HepG2 (cell line): ENCODE measurements around the gene PRPF18. TPM values are rescaled to one million over a fixed set of nuclear protein-coding genes. Genes with fewer than 3 reads are reported as not detected.

Experiments
- ATAC-seq: fragments of 200-7000 bp; cut with Tn5 transposase; 3 replicates; pipeline ENCODE4 v1.9.1; 2020; ENCODE audit warnings: mild to moderate bottlenecking, moderate library complexity
- BruUV-seq: library from RNA; stranded (reverse); fragments of 400-500 nt; replicated peaks from 2 replicates; lab custom pipeline; 2021; lab: Mats Ljungman, UMichigan
- CTCF ChIA-PET: fragments of 300-600 bp; formaldehyde crosslinking; extraction: SDS; loops from one replicate; lab custom pipeline; 2021; ENCODE audit warnings: low total read pairs, inconsistent platforms, low intra/inter-chr PET ratio; lab: Yijun Ruan, JAX
- POLR2A ChIA-PET: fragments of 350-600 bp; sonication (Branson Sonifier 250); formaldehyde crosslinking; loops from one replicate; lab custom pipeline; 2020; ENCODE audit warnings: antibody characterized with exemption, inconsistent platforms; lab: Yijun Ruan, JAX
- DNase-seq: peaks from one replicate; pipeline ENCODE4 v3.0.0-alpha.2; 2015; ENCODE audit warnings: low spot score
- FAIRE-seq: peaks from 3 replicates; lab custom pipeline; 2011; peaks lifted over from hg19 to GRCh38; lab: Jason Lieb, UNC
- H2AFZ ChIP-seq: one replicate; pipeline ENCODE4 v1.6.1; 2011; ENCODE audit warnings: low read length, inconsistent platforms
- H3K27ac ChIP-seq: fragments of 300-600 bp; 3 replicates; pipeline ENCODE4 v1.8.0; 2011; ENCODE audit warnings: mixed run types, mild to moderate bottlenecking, mixed read lengths, low read length, inconsistent platforms; ENCODE audit not compliant: insufficient read depth; ENCODE audit errors: extremely low read length
- H3K27me3 ChIP-seq, 2 experiments: fragments of 200-600 bp in 1 of 2; 2 replicates in 1 of 2; 3 replicates in 1 of 2; pipeline versions ENCODE4 v1.6.0 to v1.8.0; 2011; ENCODE audit warnings: low read length in 2 of 2, mild to moderate bottlenecking in 2 of 2, moderate library complexity in 2 of 2, inconsistent platforms in 1 of 2; ENCODE audit not compliant: insufficient read depth in 2 of 2, control insufficient read depth in 1 of 2
- H3K36me3 ChIP-seq, 2 experiments: fragments of 200-600 bp in 1 of 2; replicated peaks in 1 of 2; 2 replicates in 1 of 2; 3 replicates in 1 of 2; pipeline versions ENCODE4 v1.5.1 to v1.8.0; 2011; ENCODE audit warnings: low read length in 2 of 2, inconsistent platforms in 1 of 2; ENCODE audit not compliant: insufficient read depth in 2 of 2, control insufficient read depth in 1 of 2
- H3K4me1 ChIP-seq: 2 replicates; pipeline ENCODE4 v1.5.1; 2012; ENCODE audit warnings: low read length, inconsistent platforms; ENCODE audit not compliant: insufficient read depth
- H3K4me2 ChIP-seq: 2 replicates; pipeline ENCODE4 v1.6.0; 2011; ENCODE audit warnings: low read depth, low read length, inconsistent platforms
- H3K4me3 ChIP-seq, 3 experiments: fragments of 200-600 bp in 1 of 3; sonication (generic), shearing (Covaris generic) in 1 of 3; replicated peaks in 1 of 3; 2 replicates each; pipeline ENCODE4 v1.5.1; 2011 to 2016; ENCODE audit warnings: low read length in 3 of 3, inconsistent platforms in 2 of 3, low read depth in 2 of 3, mild to moderate bottlenecking in 2 of 3, control low read depth in 1 of 3, mixed read lengths in 1 of 3; ENCODE audit not compliant: insufficient read depth in 1 of 3
- H3K79me2 ChIP-seq: one replicate; pipeline ENCODE4 v1.6.1; 2011; ENCODE audit warnings: low read length, inconsistent platforms; ENCODE audit not compliant: insufficient read depth
- H3K9ac ChIP-seq: 2 replicates; pipeline ENCODE4 v1.6.0; 2011; ENCODE audit warnings: mild to moderate bottlenecking, low read depth, low read length, inconsistent platforms; ENCODE audit not compliant: insufficient read depth
- H3K9me3 ChIP-seq: 2 replicates; pipeline ENCODE4 v1.5.1; 2012; ENCODE audit warnings: mild to moderate bottlenecking, low read length
- H4K20me1 ChIP-seq: 2 replicates; pipeline ENCODE4 v1.6.0; 2011; ENCODE audit warnings: inconsistent platforms, mild to moderate bottlenecking, low read length, moderate library complexity; ENCODE audit not compliant: insufficient read depth
- ATF7 ChIP-seq, 2 experiments: fragments of 450-650 bp in 1 of 2; sonication (generic) in 1 of 2; formaldehyde crosslinking in 1 of 2; IDR thresholded peaks; 2 replicates each; pipeline versions ENCODE4 v1.4.0 to v1.6.1; 2016 to 2020; ENCODE audit warnings: antibody characterized with exemption in 1 of 2, mild to moderate bottlenecking in 1 of 2, missing genetic modification reagents in 1 of 2
- ESRRA ChIP-seq: sonication (generic); formaldehyde crosslinking; IDR thresholded peaks from 2 replicates; pipeline ENCODE4 v1.5.1; 2020; ENCODE audit warnings: mild to moderate bottlenecking, low read depth, missing genetic modification reagents
- FOXP1 ChIP-seq, 2 experiments: fragments of 450-650 bp in 1 of 2; IDR thresholded peaks; 2 replicates each; pipeline ENCODE4 v1.6.1; 2017 to 2018; ENCODE audit warnings: antibody characterized with exemption in 1 of 2
- FOXP4 ChIP-seq: sonication (generic); formaldehyde crosslinking; IDR thresholded peaks from 2 replicates; pipeline ENCODE4 v1.4.0; 2020; ENCODE audit warnings: missing genetic modification reagents
- MAX ChIP-seq: IDR thresholded peaks from 2 replicates; pipeline ENCODE4 v1.6.1; 2012; ENCODE audit warnings: inconsistent platforms
- NCOA5 ChIP-seq: sonication (generic); formaldehyde crosslinking; IDR thresholded peaks from 2 replicates; pipeline ENCODE4 v1.4.0; 2020; ENCODE audit warnings: missing genetic modification reagents
- NR2F1 ChIP-seq, 2 experiments: fragments of 450-650 bp in 1 of 2; formaldehyde crosslinking in 1 of 2; IDR thresholded peaks; 2 replicates each; pipeline versions ENCODE4 v1.5.0 to v1.6.1; 2016 to 2020; ENCODE audit warnings: mild to moderate bottlenecking in 1 of 2, missing compliant biosample characterization in 1 of 2, missing genetic modification reagents in 1 of 2, moderate library complexity in 1 of 2
- PAF1 ChIP-seq: IDR thresholded peaks from 2 replicates; pipeline ENCODE4 v1.6.1; 2016; ENCODE audit warnings: missing genetic modification reagents, missing compliant biosample characterization
- PLRG1 ChIP-seq: fragments of 450-650 bp; conservative IDR thresholded peaks from 2 replicates; pipeline ENCODE4 v1.6.1; 2016
- RAD21 ChIP-seq: fragments of 450-650 bp; formaldehyde crosslinking; IDR thresholded peaks from 2 replicates; pipeline ENCODE4 v1.5.0; 2020; ENCODE audit warnings: mild to moderate bottlenecking
- RBM39 ChIP-seq: fragments of 200-400 bp; formaldehyde crosslinking; IDR thresholded peaks from one replicate; pipeline ENCODE4 v1.6.1; 2018; ENCODE audit warnings: antibody characterized with exemption, mild to moderate bottlenecking, low read depth, low read length; ENCODE audit not compliant: poor library complexity, severe bottlenecking
- RORA ChIP-seq: sonication (generic); formaldehyde crosslinking; IDR thresholded peaks from 2 replicates; pipeline ENCODE4 v1.5.0; 2020; ENCODE audit warnings: mild to moderate bottlenecking, missing genetic modification reagents, moderate library complexity
- SMAD3 ChIP-seq: sonication (generic); formaldehyde crosslinking; IDR thresholded peaks from 2 replicates; pipeline ENCODE4 v1.4.0; 2020; ENCODE audit warnings: missing genetic modification reagents
- TAF15 ChIP-seq: fragments of 200-400 bp; formaldehyde crosslinking; IDR thresholded peaks from one replicate; pipeline ENCODE4 v1.6.1; 2018; ENCODE audit warnings: mild to moderate bottlenecking, low read depth, low read length; ENCODE audit not compliant: poor library complexity, severe bottlenecking
- U2AF1 ChIP-seq: fragments of 200-400 bp; formaldehyde crosslinking; optimal IDR thresholded peaks from 2 replicates; pipeline ENCODE3; 2017; ENCODE audit warnings: mild to moderate bottlenecking, low read depth, low read length
- ZFP62 ChIP-seq: sonication (generic); formaldehyde crosslinking; IDR thresholded peaks from 2 replicates; pipeline ENCODE4 v1.4.0; 2020; ENCODE audit warnings: missing genetic modification reagents
- ZNF101 ChIP-seq: sonication (generic); formaldehyde crosslinking; IDR thresholded peaks from 2 replicates; pipeline ENCODE4 v1.4.0; 2020; ENCODE audit warnings: mild to moderate bottlenecking, low read depth, missing genetic modification reagents, borderline replicate concordance
- ZNF501 ChIP-seq: sonication (generic); formaldehyde crosslinking; IDR thresholded peaks from 2 replicates; pipeline ENCODE4 v1.5.1; 2020; ENCODE audit warnings: mild to moderate bottlenecking, moderate library complexity, missing genetic modification reagents
- ZNF503 ChIP-seq: sonication (generic); formaldehyde crosslinking; IDR thresholded peaks from 2 replicates; pipeline ENCODE4 v1.4.0; 2020; ENCODE audit warnings: missing genetic modification reagents
- ZNF788 ChIP-seq: sonication (generic); formaldehyde crosslinking; IDR thresholded peaks from 2 replicates; pipeline ENCODE4 v1.5.0; 2020; ENCODE audit warnings: mild to moderate bottlenecking, missing genetic modification reagents, borderline replicate concordance
- WGBS: methylation state at CpG from one replicate; pipeline ENCODE4 v1.1.6; 2017; ENCODE audit warnings: low lambda C conversion rate; 5-methylcytosine and 5-hydroxymethylcytosine counted together
- in situ Hi-C: cut with HindIII; loops from 2 replicates; pipeline ENCODE4 v1.10.0; 2017; ENCODE audit warnings: low pct_unique_long_range_greater_than_20kb; ENCODE audit not compliant: extremely low pct_ligation_motif_present
- intact Hi-C: fragments of 100-400 bp; cut with micrococcal nuclease; formaldehyde crosslinking; loops from one replicate; pipeline ENCODE4 v1.10.0; 2022; ENCODE audit not compliant: unreplicated experiment
- polyA plus RNA-seq, 8 experiments: library from polyadenylated mRNA; depleted of rRNA in 3 of 8; stranded (reverse) in 7 of 8; unstranded in 1 of 8; fragments of >200 nt; fragmentation: Illumina TruSeq in 4 of 8; extraction: Trizol in 4 of 8; gene quantifications; 2 replicates each; pipeline versions ENCODE4 v1.2.1 to v1.2.3, GENCODE V29; 2011 to 2016; ENCODE audit warnings: low read depth in 4 of 8, missing spikeins in 1 of 8, mixed read lengths in 1 of 8; ENCODE audit not compliant: insufficient read depth in 1 of 8
- total RNA-seq, 5 experiments: library from RNA; depleted of rRNA; stranded (reverse); fragments of >200 nt; fragmentation: Illumina TruSeq; extraction: Trizol; gene quantifications; 2 replicates each; pipeline ENCODE4 v1.2.3, GENCODE V29; 2016; ENCODE audit warnings: low read depth in 1 of 5

PRPF18 gene
- total and polyA plus RNA-seq, 2 of the 13 experiments (the other 11 are each of a cell fraction or from before 2014, with no cell fraction given) = 6.1 to 17.2 TPM

DNA sequence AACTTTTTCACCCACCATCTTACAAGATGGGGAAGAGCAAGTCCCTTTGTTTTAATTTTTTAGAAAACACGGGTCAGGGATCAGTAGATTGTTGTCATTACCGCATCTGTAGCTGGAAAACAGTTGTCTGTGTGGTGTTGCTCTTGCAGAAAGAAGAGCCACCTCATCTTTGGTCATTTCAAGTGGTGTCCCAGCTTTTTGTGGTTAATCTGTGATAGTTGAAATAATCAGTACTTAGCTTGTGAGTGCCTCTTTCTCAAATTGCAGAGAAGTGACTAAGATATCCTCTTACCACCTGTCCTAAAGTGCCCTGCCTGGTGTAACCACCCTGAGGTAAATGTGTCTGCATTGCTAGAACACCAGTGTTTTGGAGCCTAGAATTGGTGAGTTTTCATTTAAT is 5.5 kb downstream of the PRPF18 start:
- no peak overlapping the region for H3K27ac ChIP-seq
- in situ Hi-C loops = no loop called here
- FAIRE-seq = no peak
- H3K4me3 ChIP-seq = no peak overlapping the region
- peaks cover 0 to 16% of the 10 kb centered on the region in 2 experiments; a peak in 4 of 5 replicates for H3K36me3 ChIP-seq
- no peak for TF ChIP-seq ESRRA
- no peak for TF ChIP-seq FOXP4 (CRISPR knock-in tag)
- no peak for TF ChIP-seq ZNF501 (CRISPR knock-in tag)
- no peak for TF ChIP-seq TAF15
- TF ChIP-seq ZNF101 (CRISPR knock-in tag) = no peak
- TF ChIP-seq RORA (CRISPR knock-in tag) = no peak
- no peak for TF ChIP-seq ZNF788 (CRISPR knock-in tag)
- no peak for TF ChIP-seq NCOA5 (CRISPR knock-in tag)
- no peak for TF ChIP-seq SMAD3 (CRISPR knock-in tag)
- TF ChIP-seq U2AF1 = no peak
- no peak for TF ChIP-seq MAX
- no peak for TF ChIP-seq ZNF503 (CRISPR knock-in tag)
- no peak for TF ChIP-seq PAF1 (CRISPR knock-in tag)
- no peak for TF ChIP-seq ATF7 (IDR thresholded peaks at IDR 0.05)
- TF ChIP-seq ATF7 (CRISPR knock-in tag; IDR thresholded peaks at IDR 0.05) = no peak
- TF ChIP-seq NR2F1 (CRISPR knock-in tag; IDR thresholded peaks at IDR 0.05) = no peak
- TF ChIP-seq RAD21 = no peak
- no peak for TF ChIP-seq FOXP1 (IDR thresholded peaks at IDR 0.05)
- no peak for TF ChIP-seq FOXP1 (CRISPR knock-in tag; IDR thresholded peaks at IDR 0.05)
- no peak for TF ChIP-seq ZFP62 (CRISPR knock-in tag)
- no peak for TF ChIP-seq PLRG1
- TF ChIP-seq RBM39 = no peak
- no peaks in the 10 kb centered on the region for H4K20me1 ChIP-seq
- WGBS = 95% methylated on average over 2 of the region's 2 CpGs
- peaks cover 15% of the 10 kb centered on the region for H3K4me1 ChIP-seq
- ChIA-PET POLR2A (no interaction called here), CTCF (no interaction called here)
- no peak overlapping the region for H3K4me2 ChIP-seq
- intact Hi-C loops = no loop called here
- no peak for ATAC-seq
- no peak overlapping the region for H3K9ac ChIP-seq
- H3K9me3 ChIP-seq = no peaks in the 10 kb centered on the region
- peaks cover 5% of the 10 kb centered on the region for H3K79me2 ChIP-seq
- no peak overlapping the region for H2AFZ ChIP-seq
- DNase-seq = no peak
- no peaks in the 10 kb centered on the region for H3K27me3 ChIP-seq
- no TSS peak for BruUV-seq
